ENCODE results near the gene TSPY9.
"Not testable (repeated sequence)": the region's sequence is repeated elsewhere in the genome, so short reads cannot be mapped to it uniquely, and the experiment has no call there.

The TSPY9 gene

DNA sequence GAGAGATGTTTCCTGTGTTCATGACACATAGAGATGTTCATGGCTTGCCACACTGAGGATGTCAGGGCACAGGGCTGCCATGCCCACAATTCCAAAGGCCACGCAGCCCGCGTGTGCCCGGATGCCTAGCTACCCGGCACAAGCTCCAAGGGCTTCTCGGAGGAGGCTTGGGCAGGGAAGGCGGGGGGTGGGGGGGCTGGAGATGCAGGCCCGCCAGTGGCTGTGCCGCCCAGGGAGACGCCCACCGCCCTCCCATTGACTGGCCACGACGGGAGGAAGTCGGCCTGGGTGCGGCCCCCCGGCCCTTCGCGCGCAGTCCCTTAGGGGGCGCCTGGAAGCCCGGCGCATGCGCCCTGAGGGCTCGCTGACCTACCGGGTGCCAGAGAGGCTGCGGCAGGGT is at the start of gene TSPY9:
Gene TSPY9 (plus strand): TSS at position 301 of the 400 bp plus-strand sequence. CDS start 46 bp downstream, at position 347.
- H3F3A ChIP-seq (ENCODE audit: insufficient read depth); H2AFZ ChIP-seq (ENCODE audit: low read depth, low read length, severe bottlenecking); H3K79me2 ChIP-seq (ENCODE audit: insufficient read depth, low read length); H3K4me3 ChIP-seq (ENCODE audit: insufficient read depth, low read length, poor library complexity, severe bottlenecking); H3K9me3 ChIP-seq (ENCODE audit: insufficient read depth, low read length); H3K27me3 ChIP-seq (ENCODE audit: low read length); H3K36me3 ChIP-seq (ENCODE audit: low read length); H3K27ac ChIP-seq (ENCODE audit: low read depth, low read length); H4K20me1 ChIP-seq (ENCODE audit: low read depth, low read length); H3K9me2 ChIP-seq (replicated peaks; ENCODE audit: insufficient read depth, low read length); H3K9ac ChIP-seq (ENCODE audit: low read length); H3K4me2 ChIP-seq (ENCODE audit: low read depth, low read length, poor library complexity, severe bottlenecking): not testable (repeated sequence)

DNA sequence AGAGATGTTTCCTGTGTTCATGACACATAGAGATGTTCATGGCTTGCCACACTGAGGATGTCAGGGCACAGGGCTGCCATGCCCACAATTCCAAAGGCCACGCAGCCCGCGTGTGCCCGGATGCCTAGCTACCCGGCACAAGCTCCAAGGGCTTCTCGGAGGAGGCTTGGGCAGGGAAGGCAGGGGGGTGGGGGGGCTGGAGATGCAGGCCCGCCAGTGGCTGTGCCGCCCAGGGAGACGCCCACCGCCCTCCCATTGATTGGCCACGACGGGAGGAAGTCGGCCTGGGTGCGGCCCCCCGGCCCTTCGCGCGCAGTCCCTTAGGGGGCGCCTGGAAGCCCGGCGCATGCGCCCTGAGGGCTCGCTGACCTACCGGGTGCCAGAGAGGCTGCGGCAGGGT is 20.4 kb upstream of the TSPY9 start, which contains the start of gene TSPY1:
Gene TSPY1 (plus strand): TSS at position 301 of the 400 bp plus-strand sequence. CDS start 46 bp downstream, at position 347.
- not testable (repeated sequence) for H3K4me3 ChIP-seq (ENCODE audit: insufficient read depth, low read length, poor library complexity, severe bottlenecking); H3K9me2 ChIP-seq (replicated peaks; ENCODE audit: insufficient read depth, low read length); H3K9ac ChIP-seq (ENCODE audit: low read length); H3K79me2 ChIP-seq (ENCODE audit: insufficient read depth, low read length); H3K27me3 ChIP-seq (ENCODE audit: low read length); H2AFZ ChIP-seq (ENCODE audit: low read depth, low read length, severe bottlenecking); H3K27ac ChIP-seq (ENCODE audit: low read depth, low read length); H4K20me1 ChIP-seq (ENCODE audit: low read depth, low read length); H3F3A ChIP-seq (ENCODE audit: insufficient read depth); H3K4me2 ChIP-seq (ENCODE audit: low read depth, low read length, poor library complexity, severe bottlenecking); H3K9me3 ChIP-seq (ENCODE audit: insufficient read depth, low read length); H3K36me3 ChIP-seq (ENCODE audit: low read length)

DNA sequence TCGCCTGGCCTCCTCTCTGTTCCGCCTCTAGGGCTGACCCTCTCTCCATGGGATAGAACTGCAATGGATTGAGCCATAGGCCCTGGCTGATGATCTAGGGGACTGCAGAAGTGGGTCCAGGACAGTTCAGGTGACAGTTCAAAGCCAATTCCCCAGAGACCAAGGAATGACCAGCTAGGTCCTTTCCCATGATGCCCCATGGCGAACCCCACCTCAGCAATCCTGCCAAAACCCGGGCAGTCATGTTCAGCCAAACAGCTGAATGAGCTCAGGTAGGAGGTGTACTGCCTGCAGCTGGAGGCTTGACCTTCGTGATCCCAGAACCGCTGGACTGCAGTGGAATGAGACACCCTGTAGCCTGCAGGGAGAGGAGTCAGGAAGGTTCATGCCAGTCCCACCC is 17.3 kb downstream of the TSPY9 start:
- H3K27me3 ChIP-seq (ENCODE audit: low read length), result not testable (repeated sequence)

GRCh38 chrY:9516287-9516686 is 29.2 kb downstream of the TSPY9 start:
- not testable (repeated sequence) for H2AFZ ChIP-seq (ENCODE audit: low read depth, low read length, severe bottlenecking); H3K4me2 ChIP-seq (ENCODE audit: low read depth, low read length, poor library complexity, severe bottlenecking); H3K9ac ChIP-seq (ENCODE audit: low read length); H3K4me3 ChIP-seq (ENCODE audit: insufficient read depth, low read length, poor library complexity, severe bottlenecking); H3K27ac ChIP-seq (ENCODE audit: low read depth, low read length); H3K79me2 ChIP-seq (ENCODE audit: insufficient read depth, low read length); H3K27me3 ChIP-seq (ENCODE audit: low read length); H3F3A ChIP-seq (ENCODE audit: insufficient read depth); H3K9me2 ChIP-seq (replicated peaks; ENCODE audit: insufficient read depth, low read length); H4K20me1 ChIP-seq (ENCODE audit: low read depth, low read length); H3K9me3 ChIP-seq (ENCODE audit: insufficient read depth, low read length); H3K36me3 ChIP-seq (ENCODE audit: low read length)

More for the DNA sequence above, 17.3 kb downstream of the TSPY9 start:
- H3K9me2 ChIP-seq (replicated peaks; ENCODE audit: insufficient read depth, low read length); H3K9me3 ChIP-seq (ENCODE audit: insufficient read depth, low read length); H3K4me3 ChIP-seq (ENCODE audit: insufficient read depth, low read length, poor library complexity, severe bottlenecking); H3K36me3 ChIP-seq (ENCODE audit: low read length); H3K27ac ChIP-seq (ENCODE audit: low read depth, low read length); H3K79me2 ChIP-seq (ENCODE audit: insufficient read depth, low read length); H4K20me1 ChIP-seq (ENCODE audit: low read depth, low read length); H3K4me2 ChIP-seq (ENCODE audit: low read depth, low read length, poor library complexity, severe bottlenecking); H3F3A ChIP-seq (ENCODE audit: insufficient read depth); H2AFZ ChIP-seq (ENCODE audit: low read depth, low read length, severe bottlenecking); H3K9ac ChIP-seq (ENCODE audit: low read length): not testable (repeated sequence)

DNA sequence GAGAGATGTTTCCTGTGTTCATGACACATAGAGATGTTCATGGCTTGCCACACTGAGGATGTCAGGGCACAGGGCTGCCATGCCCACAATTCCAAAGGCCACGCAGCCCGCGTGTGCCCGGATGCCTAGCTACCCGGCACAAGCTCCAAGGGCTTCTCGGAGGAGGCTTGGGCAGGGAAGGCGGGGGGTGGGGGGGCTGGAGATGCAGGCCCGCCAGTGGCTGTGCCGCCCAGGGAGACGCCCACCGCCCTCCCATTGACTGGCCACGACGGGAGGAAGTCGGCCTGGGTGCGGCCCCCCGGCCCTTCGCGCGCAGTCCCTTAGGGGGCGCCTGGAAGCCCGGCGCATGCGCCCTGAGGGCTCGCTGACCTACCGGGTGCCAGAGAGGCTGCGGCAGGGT is 40.5 kb downstream of the TSPY9 start, which contains the start of gene TSPY10:
Gene TSPY10 (plus strand): TSS at position 301 of the 400 bp plus-strand sequence. CDS start 46 bp downstream, at position 347.
- H3K27ac ChIP-seq (ENCODE audit: low read depth, low read length); H3F3A ChIP-seq (ENCODE audit: insufficient read depth): not testable (repeated sequence)

More for the DNA sequence above, 40.5 kb downstream of the TSPY9 start, which contains the start of gene TSPY10:
- not testable (repeated sequence) for H3K4me3 ChIP-seq (ENCODE audit: insufficient read depth, low read length, poor library complexity, severe bottlenecking); H3K36me3 ChIP-seq (ENCODE audit: low read length); H3K4me2 ChIP-seq (ENCODE audit: low read depth, low read length, poor library complexity, severe bottlenecking); H3K9me3 ChIP-seq (ENCODE audit: insufficient read depth, low read length); H3K9me2 ChIP-seq (replicated peaks; ENCODE audit: insufficient read depth, low read length); H3K79me2 ChIP-seq (ENCODE audit: insufficient read depth, low read length); H3K27me3 ChIP-seq (ENCODE audit: low read length); H4K20me1 ChIP-seq (ENCODE audit: low read depth, low read length); H2AFZ ChIP-seq (ENCODE audit: low read depth, low read length, severe bottlenecking); H3K9ac ChIP-seq (ENCODE audit: low read length)
